GM23338 (cell line): ENCODE results near the gene GPR25. TPM values are rescaled to one million over a fixed set of nuclear protein-coding genes. Genes with fewer than 3 reads are reported as not detected.

Experiments used
- polyA plus RNA-seq: library from polyadenylated mRNA; unstranded; fragments of >200 nt; fragmentation: Nextera tagmentation; extraction: Ambion mirVana; gene quantifications from 2 replicates; pipeline ENCODE4 v1.2.1, GENCODE V29; 2016
- total RNA-seq: library from RNA; depleted of rRNA; stranded (reverse); fragments of >200 nt; shearing (Covaris generic); gene quantifications from 2 replicates; pipeline ENCODE4 v1.2.3, GENCODE V29; 2014; rRNA removed

GPR25 gene
- total and polyA plus RNA-seq, 2 experiments from 2014 or later, result not detected

Other genes with a start within 250 kb of the GPR25 start
- 15.3 and 15.7 TPM in 2 replicates for gene DDX59, start 203.1 kb upstream of the GPR25 start, total RNA-seq
- 12.9 and 14.7 TPM in 2 replicates for gene DDX59, start 203.1 kb upstream of the GPR25 start, polyA plus RNA-seq
- gene CAMSAP2, start 134.1 kb upstream of the GPR25 start, total RNA-seq, result 21.3 and 39.1 TPM in 2 replicates
- gene CAMSAP2, start 134.1 kb upstream of the GPR25 start, polyA plus RNA-seq, result 8.2 and 9.1 TPM in 2 replicates
- gene INAVA, start 21.9 kb downstream of the GPR25 start, total RNA-seq, result 41.2 and 43.9 TPM in 2 replicates
- 25.2 and 25.3 TPM in 2 replicates for gene INAVA, start 21.9 kb downstream of the GPR25 start, polyA plus RNA-seq
- gene KIF21B, start 150.7 kb downstream of the GPR25 start, total RNA-seq, result 26.6 and 34.3 TPM in 2 replicates
- gene KIF21B, start 150.7 kb downstream of the GPR25 start, polyA plus RNA-seq, result 4.6 and 5.3 TPM in 2 replicates
- gene CACNA1S, start 239.4 kb downstream of the GPR25 start, total RNA-seq, result 0.03 and 0.04 TPM in 2 replicates
- not detected in 2 replicates for gene CACNA1S, start 239.4 kb downstream of the GPR25 start, polyA plus RNA-seq